WI38 (cell line): ENCODE data around the gene REL.

Experiments used
- H3K4me3 ChIP-seq: 2 replicates; pipeline ENCODE4 v1.5.1; 2011; ENCODE audit warnings: low read depth, mild to moderate bottlenecking, control low read depth, low read length
- TF ChIP-seq, protein P1 (sequence below): IDR thresholded peaks from 2 replicates; pipeline ENCODE4 v1.5.1; 2012; ENCODE audit warnings: low read depth, mild to moderate bottlenecking, control low read depth, low read length

Gene REL

DNA sequence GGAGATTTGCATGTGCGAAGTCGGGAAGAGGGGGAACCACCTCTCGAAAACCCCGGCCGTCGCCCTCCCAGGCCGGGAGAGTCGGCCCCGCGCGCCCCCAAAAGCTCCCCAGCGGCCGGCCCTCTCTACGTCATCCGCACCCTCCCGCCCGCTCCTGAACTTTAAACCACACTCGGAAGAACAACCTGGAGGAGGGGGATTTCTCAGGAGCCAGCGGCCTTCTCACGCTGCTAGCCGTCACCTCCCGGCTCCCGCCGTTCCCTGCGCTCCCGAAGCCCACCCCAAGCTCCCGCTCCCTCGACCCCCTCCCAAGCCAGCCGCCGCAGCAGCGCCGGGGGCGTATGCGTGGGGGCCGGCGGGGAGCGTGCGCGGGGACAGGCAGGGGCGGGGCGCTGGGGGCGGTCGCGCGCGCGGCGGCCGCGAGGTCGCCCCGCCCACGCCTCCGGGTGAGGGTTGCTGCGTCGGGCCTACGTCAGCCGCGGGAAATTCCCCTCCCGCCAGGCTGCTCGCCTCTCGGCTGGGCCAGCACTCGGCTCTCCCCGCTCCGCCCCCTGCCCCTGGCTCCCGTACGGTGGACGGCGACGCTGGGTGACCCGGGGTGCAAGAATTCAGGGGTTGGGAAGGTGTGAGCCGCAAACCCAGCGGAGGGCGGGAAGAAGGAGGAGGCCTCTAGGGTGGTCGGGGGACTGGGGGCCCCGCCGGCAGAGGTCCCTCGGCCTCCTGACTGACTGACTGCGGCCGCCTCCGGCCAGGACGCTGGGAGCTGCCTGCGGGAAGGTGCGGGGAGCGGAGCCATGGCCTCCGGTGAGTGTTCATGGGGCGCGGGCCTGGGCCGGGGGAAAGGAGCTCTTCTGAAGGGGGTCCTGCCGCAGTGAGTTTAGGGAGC is at the start of gene REL:
Gene REL, plus strand, starts transcription at position 528 of the 886 bp plus-strand sequence. Its CDS starts 267 bp downstream, at position 795.
- TF ChIP-seq, protein P1, sequence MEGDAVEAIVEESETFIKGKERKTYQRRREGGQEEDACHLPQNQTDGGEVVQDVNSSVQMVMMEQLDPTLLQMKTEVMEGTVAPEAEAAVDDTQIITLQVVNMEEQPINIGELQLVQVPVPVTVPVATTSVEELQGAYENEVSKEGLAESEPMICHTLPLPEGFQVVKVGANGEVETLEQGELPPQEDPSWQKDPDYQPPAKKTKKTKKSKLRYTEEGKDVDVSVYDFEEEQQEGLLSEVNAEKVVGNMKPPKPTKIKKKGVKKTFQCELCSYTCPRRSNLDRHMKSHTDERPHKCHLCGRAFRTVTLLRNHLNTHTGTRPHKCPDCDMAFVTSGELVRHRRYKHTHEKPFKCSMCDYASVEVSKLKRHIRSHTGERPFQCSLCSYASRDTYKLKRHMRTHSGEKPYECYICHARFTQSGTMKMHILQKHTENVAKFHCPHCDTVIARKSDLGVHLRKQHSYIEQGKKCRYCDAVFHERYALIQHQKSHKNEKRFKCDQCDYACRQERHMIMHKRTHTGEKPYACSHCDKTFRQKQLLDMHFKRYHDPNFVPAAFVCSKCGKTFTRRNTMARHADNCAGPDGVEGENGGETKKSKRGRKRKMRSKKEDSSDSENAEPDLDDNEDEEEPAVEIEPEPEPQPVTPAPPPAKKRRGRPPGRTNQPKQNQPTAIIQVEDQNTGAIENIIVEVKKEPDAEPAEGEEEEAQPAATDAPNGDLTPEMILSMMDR, result no peak
- H3K4me3 ChIP-seq, result peak within 1 kb of the TSS; percentile 84

DNA sequence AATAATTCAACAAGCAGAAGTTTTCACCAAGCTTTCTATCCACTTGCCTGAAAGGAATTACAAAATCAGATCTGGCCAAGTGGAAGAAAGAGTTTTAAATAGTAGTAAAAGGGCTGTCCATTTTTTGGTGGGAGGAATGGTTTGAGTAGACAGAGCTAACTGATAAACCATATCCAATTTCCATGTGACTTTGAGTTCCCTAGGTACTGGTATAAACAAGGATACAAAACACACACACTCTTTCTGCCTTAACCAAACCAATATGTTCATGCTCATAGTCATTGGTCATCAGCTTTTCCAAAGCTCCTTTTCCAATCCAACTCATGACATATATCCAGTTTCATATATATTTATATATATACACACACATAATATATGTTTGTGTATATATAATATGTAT is 49.5 kb upstream of the REL start:
- no peak overlapping the region for H3K4me3 ChIP-seq
- TF ChIP-seq, protein P1, result no peak

DNA sequence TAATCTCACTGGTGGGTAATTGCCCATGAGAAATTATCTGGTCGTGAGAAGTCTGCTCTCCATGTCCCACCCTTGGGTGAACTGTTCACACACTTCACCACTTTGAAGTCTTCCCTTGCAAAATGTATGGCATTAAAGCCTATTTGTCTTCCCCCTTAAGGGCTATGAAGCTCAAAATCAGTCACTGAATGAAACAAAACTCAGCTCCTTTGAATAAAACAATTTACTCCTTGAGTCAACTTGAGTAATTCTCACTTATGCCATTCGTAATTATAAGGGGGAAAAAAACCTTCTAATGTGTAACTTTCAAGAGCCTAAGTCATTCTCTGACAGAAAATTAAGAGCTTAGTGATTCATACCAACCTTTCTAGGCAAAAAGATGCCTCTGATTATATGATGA is 48.8 kb upstream of the REL start:
- no peak overlapping the region for H3K4me3 ChIP-seq
- TF ChIP-seq, protein P1, result no peak

DNA sequence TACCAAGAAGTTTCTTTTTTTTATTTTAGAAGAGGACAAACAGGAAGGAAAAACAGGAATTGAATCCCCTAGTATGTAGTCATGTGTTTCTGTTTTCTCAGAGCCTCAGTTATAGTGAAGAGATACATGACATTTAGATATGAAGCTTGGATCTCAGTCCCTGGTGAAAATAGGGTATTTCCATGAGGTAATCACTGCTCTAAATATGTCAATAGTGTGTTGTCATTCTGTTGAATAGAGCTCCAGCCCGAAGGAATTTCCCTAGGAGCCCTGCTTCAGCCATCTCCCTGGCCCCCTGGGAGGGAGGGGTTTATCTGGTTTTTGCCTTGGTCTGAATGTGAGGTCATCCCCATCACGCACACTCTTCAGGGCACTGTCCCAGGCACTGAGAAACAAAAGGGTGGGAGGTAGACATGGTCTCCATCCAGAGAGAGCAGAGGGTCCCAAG is 47.1 kb upstream of the REL start:
- no peak overlapping the region for H3K4me3 ChIP-seq
- TF ChIP-seq, protein P1, result no peak

DNA sequence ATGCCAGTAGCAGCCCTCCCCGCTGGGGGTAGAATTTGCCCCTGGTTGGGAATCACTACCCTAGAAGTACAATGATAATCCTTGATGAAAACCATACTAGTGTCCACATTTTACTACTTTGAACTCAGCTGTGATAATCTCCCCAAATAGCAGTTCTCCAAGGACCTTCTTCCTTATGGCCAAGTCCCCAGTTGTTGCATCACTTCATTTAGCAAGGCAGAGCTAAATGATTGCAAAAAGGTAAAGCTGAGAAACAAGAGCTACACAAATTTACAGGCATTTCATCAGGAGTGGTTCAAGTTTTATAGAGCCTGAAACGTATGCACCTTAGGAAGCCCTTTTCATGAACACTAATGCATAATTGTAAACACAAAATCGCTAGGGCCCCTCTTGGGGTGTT is 44.9 kb upstream of the REL start:
- TF ChIP-seq, protein P1, result no peak
- no peak overlapping the region for H3K4me3 ChIP-seq

DNA sequence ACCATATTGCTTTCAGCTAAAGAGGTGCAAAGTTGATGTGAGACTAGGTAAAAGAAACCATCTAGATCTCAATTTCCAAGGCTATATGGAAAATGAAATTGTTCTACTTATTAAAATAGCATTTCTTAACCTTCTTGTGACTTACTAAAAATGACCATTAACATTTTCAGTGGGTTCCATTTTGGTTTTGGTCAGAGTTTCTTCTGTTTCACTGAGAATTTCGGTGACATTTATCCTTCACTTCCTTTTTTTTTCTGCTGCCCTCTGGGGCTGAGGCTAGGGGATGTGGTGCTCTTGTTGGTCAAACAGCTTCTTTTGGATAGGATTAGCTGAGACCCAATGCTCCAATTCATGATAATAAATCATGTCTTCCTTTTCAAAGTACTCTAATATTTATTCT is 44.3 kb upstream of the REL start:
- TF ChIP-seq, protein P1, result no peak
- no peak overlapping the region for H3K4me3 ChIP-seq

DNA sequence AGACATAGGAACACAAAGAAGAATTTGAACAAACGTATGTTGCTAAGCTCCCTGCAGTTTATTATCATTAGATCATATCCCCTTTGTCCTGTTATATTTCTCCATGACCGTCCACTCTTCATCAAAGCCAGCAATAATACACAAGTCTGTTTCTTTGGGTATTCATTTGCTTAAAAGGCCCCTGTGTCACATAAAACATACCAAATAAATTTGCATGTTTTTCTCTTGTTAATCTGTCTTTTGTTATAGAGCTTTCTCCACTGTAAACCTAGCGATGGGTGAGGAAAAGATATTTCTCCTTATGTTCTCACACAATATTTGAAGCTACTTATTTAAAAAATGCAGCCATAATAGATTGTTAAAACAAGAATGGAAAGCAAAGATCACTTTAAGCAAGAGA is 42.9 kb upstream of the REL start:
- TF ChIP-seq, protein P1, result no peak

More for the DNA sequence above, 42.9 kb upstream of the REL start:
- no peak overlapping the region for H3K4me3 ChIP-seq
